Islet precursor cell (in vitro differentiated cells): ENCODE data around the gene TPRN.
A peak's percentile ranks its signal among the peaks of the same experiment; 100 is the strongest.

Experiments
- DNase-seq: peaks from one replicate; pipeline ENCODE4 v3.0.0-alpha.2; 2018

Gene TPRN

DNA sequence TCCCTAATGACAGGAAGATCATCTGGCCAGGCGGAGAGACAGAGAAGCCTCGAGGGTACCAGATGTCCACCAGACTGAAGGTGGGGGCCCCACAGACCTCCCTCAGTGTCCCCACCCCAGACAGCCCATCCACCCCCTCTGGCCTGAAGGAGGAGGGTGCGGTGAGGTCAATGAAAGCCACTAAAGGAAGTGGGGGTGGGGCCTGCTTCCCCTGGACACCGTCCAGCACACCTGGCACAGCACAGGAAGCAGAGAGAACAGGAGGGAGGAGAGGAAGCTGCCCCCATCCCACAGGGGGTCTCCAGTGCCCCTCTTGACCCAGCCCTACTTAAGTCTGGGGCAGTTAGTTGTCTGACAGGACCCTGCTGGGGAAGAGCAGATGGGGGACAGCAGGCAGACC lies 41.9 kb downstream of the TPRN start:
- no peak for DNase-seq

DNA sequence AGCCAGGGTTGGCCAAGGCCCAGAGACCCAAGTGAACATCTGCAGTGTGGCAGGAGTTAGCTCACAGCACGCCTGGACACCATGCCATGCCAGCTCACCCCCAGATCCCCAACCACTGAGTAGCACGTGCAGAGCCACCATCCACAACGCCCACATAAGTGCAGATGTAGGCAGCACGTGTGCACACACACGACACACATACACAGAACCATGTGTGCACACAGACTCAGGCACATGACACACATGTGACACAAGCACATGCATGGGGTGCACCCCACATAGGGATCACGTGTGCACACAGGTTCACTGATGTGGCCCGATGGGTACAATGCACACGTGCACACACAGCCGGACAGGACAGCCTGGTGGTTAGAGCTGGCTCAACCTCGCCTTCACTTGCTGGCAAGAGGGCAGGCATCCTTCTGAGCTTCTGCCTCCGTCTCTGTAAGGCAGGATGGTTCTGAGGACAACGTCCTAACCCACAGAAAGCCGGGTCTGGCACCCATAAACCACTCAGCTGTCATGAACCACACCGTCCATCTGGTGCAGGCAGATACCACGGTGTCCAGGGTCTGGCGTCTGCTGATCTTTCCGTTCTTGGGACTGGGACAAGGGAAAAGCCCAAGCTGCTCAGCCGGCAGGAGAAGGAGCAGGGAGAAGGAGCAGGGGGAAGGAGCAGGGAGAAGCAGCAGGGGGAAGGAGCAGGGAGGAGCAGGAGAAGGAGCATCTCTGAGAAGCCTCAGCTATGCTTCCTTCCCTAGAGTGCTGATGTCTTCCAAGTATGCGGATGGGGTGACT lies 42.7 kb downstream of the TPRN start:
- DNase-seq: no peak

DNA sequence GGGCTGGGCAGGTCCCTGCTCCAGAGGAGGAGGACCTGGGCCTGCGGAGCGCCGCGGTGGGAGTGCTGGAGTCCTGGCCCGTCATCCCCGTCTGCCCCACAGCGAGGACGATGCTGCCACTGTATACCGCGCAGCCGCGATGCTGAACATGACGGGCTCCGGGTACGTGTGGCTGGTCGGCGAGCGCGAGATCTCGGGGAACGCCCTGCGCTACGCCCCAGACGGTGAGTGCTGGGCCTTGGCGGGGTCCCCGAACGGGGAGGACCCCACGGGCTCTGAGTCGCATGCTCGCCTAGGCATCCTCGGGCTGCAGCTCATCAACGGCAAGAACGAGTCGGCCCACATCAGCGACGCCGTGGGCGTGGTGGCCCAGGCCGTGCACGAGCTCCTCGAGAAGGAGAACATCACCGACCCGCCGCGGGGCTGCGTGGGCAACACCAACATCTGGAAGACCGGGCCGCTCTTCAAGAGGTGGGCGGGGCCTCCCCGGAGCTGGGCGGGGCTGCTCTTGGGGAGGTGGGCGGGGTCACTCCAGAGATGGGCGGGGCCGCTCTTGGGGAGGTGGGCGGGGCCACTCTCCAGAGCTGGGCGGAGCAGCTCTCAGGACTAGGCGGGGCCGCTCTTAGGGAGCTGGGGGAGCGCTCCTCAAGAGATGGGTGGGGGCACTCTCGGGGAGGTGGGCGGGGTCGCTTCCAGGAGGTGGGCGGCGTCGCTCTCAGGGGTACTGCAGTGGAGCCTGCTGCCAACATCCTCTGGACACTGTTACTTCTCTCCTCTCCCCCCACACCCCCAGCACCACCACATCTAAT lies 43.8 kb downstream of the TPRN start:
- DNase-seq: no peak

DNA sequence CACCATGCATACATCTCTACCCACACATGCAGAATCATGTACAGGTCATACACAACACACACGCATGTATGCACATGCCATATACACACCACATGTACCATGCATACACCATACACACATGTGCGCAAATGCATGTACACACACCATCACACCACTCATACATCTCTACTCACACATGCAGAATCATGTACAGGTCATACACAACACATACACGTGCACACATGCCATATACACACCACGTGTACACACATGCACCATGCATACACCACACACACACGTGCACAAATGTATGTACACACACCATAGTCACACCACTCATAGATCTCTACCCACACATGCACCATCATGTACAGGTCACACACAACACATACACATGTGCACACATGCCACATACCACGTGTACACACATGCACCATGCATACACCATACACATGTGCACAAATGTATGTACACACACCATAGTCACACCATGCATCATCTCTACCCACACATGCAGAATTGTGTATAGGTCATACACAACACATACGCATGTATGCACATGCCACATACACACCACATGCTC lies 47.6 kb downstream of the TPRN start:
- DNase-seq: no peak

DNA sequence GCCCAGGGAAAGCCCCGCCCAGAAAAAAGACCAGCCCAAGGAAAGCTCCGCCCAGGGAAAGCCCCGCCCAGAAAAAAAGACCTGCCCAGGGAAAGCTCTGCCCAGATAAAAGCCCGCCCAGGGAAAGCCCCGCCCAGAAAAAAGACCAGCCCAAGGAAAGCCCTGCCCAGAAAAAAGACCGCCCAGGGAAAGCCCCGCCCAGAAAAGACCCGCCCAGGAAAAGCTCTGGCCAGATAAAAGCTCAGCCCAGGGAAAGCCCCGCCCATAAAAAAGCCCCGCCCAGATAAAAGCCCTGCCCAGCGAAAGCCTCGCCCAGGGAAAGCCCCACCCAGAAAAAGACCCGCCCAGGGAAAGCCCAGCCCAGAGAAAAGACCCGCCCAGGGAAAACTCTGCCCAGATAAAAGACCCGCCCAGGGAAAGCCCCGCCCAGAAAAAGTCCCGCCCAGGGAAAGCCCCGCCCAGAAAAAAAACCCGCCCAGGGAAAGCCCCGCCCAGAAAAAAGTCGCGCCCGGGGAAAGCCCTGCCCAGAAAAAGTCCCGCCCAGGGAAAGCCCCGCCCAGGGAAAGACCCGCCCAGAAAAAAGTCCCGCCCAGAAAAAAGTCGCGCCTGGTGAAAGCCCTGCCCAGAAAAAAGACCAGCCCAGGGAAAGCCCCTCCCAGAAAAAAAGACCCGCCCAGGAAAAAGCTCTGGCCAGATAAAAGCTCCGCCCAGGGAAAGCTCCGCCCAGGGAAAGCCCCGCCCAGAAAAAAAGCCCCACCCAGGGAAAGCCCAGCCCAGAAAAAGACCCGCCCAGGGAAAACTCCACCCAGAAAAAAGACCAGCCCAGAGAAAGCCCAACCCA lies 49.7 kb downstream of the TPRN start:
- DNase-seq: peak; percentile 70

DNA sequence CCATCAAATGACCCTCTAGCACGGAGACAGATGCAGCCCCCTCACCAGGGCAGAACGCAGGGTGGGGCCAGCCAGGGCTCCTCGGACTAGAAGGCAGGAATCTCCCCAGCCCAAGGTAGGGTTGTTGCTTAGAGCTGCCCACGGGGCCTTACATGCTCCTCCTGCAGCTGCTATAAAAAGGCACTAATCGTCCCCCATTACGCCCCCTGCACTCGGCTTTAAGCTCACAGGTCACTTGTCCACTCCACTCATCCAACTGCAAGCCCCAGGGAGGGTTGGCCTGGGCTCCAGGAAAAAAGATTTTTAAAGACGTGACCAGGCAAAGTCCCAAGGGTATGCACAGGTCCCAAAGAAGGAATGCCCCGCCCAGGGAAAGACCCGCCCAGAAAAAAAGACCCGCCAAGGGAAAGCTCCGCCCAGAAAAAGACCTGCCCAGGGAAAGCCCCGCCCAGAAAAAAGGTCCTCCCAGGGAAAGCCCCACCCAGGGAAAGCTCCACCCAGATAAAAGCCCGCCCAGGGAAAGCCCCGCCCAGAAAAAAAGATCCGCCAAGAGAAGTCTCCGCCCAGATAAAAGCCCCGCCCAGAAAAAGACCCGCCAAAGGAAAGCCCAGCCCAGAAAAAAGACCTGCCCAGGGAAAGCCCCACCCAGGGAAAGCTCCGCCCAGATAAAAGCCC lies 50.5 kb downstream of the TPRN start:
- no peak for DNase-seq

DNA sequence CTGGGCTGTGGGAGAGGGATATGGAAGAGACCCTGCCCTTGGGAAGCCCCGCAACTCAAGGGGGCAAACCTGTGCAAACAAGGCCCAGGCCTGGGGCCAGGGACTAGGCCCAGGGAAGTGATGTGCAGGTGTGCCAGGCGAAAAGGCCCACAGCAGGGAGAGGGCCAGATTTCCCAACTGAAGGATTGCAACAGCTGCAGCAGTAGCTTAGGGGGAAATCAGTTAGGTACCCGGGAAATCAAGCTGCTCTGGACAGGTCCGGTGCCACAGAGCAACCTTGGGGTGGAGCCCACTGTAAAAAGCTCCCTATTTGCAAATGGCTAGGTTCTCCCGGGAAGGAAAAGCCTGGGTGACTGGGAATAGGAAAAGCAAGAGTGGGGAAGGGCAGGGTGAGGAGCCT lies 51.2 kb downstream of the TPRN start:
- no peak for DNase-seq

DNA sequence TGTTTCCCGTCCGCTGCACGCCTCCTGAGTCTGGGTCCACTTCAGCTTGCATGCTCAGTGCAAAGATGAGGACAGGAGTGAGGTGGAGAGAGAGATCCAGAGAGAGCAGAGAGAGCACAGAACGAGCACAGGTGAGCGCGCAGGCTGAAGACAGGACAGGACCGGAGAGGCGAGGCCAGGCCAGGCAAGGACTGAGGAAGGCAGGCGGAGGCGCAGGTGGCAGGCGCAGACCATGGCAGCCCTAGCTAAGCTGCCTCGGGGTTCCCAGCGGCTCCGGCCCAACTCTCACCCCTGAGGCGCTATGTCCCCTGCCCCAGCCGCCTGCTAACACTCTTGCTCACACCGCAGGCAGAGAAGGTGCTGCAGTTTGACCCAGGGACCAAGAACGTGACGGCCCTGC lies 51.9 kb downstream of the TPRN start:
- no peak for DNase-seq

DNA sequence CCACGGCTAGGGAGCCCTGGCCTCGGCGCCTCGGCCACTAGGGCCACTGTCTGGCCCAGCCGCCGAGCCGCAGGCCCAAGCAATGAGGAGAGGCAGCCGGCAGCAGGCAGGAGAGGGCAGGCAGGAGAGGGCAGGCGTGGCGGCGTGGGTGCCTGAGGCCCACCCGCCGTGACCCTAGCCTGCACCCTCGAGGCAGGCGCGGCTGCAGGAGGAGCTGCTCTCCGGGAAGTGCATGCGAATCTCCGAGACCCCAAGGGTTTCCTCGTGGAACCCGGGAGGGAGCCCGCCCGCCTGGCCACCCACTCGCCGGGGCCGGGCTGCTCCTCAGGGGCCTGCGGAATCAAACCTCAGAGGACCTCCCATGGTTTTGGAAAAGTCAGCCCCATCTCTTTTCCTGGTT lies 52.3 kb downstream of the TPRN start:
- no peak for DNase-seq

DNA sequence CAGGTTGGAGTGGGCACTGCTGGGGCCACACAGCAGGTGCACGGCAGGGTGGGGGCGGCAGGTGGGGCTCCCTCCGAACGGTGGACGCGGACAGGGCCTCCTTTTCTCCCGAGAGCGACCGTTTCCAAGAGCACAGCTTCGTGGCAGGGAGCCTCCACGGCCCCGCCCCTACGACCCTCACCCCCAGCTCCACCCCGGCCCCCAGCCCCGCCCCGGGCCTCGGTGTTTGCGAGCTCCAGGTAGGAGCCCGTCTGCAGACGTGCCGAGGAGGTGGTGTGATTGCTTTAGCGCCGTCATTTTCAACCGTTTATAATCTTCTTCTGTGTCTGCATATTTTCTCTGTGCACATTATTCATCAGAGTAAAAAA lies 52.8 kb downstream of the TPRN start:
- DNase-seq: no peak

DNA sequence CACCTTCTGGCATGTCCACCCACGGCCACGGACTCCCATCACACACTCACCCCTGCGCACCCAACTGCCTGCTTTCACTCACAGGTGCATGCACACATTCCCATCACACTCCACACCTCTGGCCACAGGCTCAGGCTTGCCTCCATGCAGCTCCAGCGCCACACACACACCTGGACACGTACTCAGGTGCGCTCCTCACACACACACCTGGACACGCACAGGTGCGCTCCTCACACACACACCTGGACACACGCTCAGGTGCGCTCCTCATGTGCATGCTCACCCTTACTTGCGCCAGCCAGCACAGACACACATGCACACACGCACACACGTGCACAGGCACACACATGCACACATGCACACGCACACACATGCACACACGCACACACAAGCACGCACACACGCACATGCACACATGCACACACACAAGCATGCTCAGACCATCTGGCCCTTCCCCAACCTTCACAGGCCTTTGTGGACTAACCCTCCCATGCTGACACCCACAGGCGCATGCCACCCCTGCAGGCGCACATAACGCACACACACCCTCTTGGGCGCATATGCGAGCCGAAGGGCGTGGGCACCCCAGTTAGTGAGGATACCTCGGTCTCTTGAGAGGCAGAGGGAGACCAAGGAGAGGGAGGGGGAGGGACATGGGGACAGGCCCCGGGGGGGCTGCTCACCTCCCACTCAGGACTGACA lies 53.3 kb downstream of the TPRN start:
- DNase-seq: no peak

DNA sequence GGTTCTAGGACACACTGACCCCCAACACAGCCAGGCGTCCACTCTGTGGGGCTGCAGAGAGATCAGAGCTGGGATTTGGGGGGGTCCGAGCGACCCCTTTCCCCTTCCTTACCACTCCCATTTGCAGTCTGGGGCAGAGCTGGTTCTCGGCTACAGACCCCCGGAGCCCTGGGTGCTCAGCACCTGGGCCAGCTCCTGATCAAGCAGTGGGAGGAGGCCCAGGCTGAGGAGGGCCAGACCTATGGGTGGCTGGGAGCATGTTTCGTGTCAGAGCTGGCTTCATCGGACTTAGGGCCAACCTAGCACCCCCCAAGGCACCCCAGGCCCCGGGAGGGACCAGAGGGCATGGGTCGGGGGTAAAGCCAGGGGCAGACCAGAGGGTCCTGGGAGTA lies 54.0 kb downstream of the TPRN start:
- DNase-seq: no peak

DNA sequence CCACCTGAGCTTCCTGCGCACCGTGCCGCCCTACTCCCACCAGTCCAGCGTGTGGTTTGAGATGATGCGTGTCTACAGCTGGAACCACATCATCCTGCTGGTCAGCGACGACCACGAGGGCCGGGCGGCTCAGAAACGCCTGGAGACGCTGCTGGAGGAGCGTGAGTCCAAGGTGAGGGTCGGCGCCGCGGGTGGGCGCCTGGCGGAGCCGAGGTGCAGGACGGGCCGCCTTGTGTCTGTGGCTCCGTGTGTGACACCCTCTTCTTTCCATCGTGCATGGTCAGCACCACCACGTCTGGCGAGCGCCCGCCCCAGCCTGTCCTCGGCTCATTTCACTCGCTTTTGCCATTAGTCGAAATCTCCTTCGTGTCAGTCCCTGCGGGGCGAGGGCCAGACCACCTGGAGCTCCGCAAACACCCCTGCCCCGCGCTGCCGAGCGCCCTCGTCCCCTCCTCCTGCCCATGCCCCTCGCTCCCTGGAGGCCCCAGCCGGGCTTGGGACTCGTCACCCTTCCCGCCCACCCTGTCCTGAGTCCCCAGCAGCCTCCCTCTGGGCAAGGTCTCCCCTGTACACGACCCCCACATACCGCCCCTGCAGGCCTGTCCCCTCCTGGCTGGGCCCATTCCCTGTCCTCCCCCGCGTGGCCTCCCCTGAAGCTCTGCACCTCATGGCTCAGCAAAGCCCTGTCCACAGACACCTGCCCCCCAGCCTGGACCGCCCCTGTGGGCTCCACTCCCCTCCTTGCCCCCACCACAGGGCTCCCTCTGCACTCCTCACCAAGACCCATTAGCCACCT lies 54.6 kb downstream of the TPRN start:
- DNase-seq: no peak

DNA sequence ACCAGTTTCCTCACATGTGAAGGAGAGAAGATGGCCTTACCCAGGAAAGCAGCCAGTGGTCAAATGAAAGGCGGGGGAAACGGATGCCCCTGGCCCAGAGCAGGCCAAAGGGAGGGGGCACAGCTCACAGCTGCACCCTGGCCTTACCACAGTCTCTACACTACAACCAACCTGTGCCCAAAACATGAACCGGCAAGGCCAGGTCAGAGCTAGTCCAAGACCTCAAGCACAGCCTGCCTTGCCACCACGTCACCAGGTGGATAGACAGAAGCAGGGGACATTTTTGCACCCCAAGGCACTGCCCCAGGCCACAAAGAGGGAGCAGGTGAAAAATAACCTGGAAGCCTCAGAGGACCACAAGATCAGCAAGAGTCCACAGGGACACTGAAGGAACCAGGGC lies 57.1 kb downstream of the TPRN start:
- DNase-seq: no peak

DNA sequence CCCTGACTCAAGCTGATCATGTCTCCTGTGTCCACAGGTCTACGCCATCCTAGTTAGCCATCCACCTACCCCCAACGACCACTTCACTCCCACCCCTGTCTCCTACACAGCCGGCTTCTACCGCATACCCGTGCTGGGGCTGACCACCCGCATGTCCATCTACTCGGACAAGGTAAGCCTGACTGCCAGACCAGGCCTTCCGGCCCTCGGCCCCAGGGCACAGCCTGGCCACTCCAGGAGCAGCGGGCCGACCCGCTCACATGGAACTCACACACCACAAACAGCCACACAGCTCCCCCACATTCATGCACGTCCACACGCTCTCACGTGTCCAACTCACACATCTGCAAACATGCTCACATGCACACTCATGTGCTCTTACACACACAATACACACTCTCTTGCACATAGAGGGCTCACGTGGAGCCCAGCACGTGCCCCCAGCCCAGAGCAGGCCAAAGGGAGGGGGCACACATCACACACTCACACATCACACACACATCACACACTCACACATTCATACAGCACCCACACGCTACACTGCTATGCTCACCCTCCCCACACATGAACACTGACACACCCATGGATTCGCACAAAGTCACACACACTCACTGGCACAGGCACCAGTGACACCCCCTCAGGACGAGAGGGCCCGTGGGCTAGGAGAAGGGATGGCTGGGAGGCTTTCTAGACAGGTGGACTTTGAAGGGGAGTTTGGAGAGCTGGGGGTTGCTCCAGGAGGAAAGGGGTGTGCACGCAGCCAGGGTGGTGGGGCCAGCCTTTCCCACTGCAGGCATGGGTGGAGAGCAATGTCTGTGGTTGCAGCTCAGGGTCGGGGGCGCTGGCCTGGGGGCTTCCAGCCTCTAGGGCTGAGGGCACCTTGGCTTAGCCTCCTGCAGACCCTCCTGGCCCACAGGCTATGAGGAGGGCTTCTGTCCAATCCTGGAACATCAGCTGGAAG lies 58.3 kb downstream of the TPRN start:
- no peak for DNase-seq
